Measurements from ENCODE around the gene SLC16A1. TPM values are rescaled to one million over a fixed set of nuclear protein-coding genes. Genes with fewer than 3 reads are reported as not detected.

The SLC16A1 gene
- total and polyA plus RNA-seq, 10 of the 15 experiments (the other 5 are each of a cell fraction or from before 2014, with no cell fraction given): 39.0 to 106 (median 65.8) TPM

GRCh38 chr1:112937495-112937894 lies 18.5 kb downstream of the SLC16A1 start:
- no peak overlapping the region for H2AFZ ChIP-seq (ENCODE audit: control insufficient read depth, low read depth, low read length)
- ChIA-PET CTCF (interaction anchor here (0.7 to 4.9 kb wide), 14 partner anchors 10 to 222 kb away, joined by 3 to 51 read pairs (median 6); partner anchors contain the start of genes LRIG2, PPM1J and SLC16A1), POLR2A (interaction anchor here (0.5 to 2.5 kb wide), 8 partner anchors 11 to 105 kb away, joined by 3 to 25 read pairs (median 5); partner anchors contain the start of gene SLC16A1), RAD21 (ENCODE audit: unreplicated experiment) (interaction anchor here (0.6 to 5.1 kb wide), 12 partner anchors 10 to 546 kb away, joined by 3 to 53 read pairs (median 6); partner anchors contain the start of genes LRIG2 and SLC16A1), SMC1A (ENCODE audit: uncharacterized antibody, unreplicated experiment) (interaction anchor here (0.7 to 4.2 kb wide), 15 partner anchors 9 to 474 kb away, joined by 3 to 80 read pairs (median 4); partner anchors contain the start of gene LRIG2)
- FAIRE-seq (no peak), DNase-seq (ENCODE audit: low read depth, low spot score) (no peak), ATAC-seq (peak; percentile 52)
- in situ Hi-C loops (cut with MboI): no loop called here
- H3K27ac ChIP-seq (ENCODE audit: control insufficient read depth, insufficient read depth): no peak overlapping the region
- no peaks in the 10 kb centered on the region for H4K20me1 ChIP-seq (ENCODE audit: control insufficient read depth, insufficient read depth)
- 0 out of 2 replicates have a peak overlapping the region, but pooled peaks have one; percentile 28 for H3K4me2 ChIP-seq (ENCODE audit: control insufficient read depth, insufficient read depth)
- no peak overlapping the region for H3K9ac ChIP-seq (ENCODE audit: control insufficient read depth, insufficient read depth, low read length)
- H3K36me3 ChIP-seq (ENCODE audit: control insufficient read depth in 2 of 2, insufficient read depth in 2 of 2, low read length in 1 of 2): peaks cover 0 to 2% of the 10 kb centered on the region in 2 experiments; a peak in 1 of 4 replicates
- TF ChIP-seq ZNF384 (IDR thresholded peaks at IDR 0.05; ENCODE audit: borderline replicate concordance, low read depth, low read length): no peak
- TF ChIP-seq CBX5 (IDR thresholded peaks at IDR 0.05; ENCODE audit: low read depth): no peak
- TF ChIP-seq JUNB (IDR thresholded peaks at IDR 0.05): no peak
- no peak for TF ChIP-seq PRDM15 (CRISPR knock-in tag; IDR thresholded peaks at IDR 0.05)
- no peak for TF ChIP-seq HSF1 (IDR thresholded peaks at IDR 0.05; ENCODE audit: low read depth, low read length)
- TF ChIP-seq RAD21 (IDR thresholded peaks at IDR 0.05; ENCODE audit: insufficient read depth, low read depth, low read length): no peak
- TF ChIP-seq EED (IDR thresholded peaks at IDR 0.05; ENCODE audit: low read depth): no peak
- no peak for TF ChIP-seq GABPA (IDR thresholded peaks at IDR 0.05; ENCODE audit: low read depth)
- TF ChIP-seq, protein P1, sequence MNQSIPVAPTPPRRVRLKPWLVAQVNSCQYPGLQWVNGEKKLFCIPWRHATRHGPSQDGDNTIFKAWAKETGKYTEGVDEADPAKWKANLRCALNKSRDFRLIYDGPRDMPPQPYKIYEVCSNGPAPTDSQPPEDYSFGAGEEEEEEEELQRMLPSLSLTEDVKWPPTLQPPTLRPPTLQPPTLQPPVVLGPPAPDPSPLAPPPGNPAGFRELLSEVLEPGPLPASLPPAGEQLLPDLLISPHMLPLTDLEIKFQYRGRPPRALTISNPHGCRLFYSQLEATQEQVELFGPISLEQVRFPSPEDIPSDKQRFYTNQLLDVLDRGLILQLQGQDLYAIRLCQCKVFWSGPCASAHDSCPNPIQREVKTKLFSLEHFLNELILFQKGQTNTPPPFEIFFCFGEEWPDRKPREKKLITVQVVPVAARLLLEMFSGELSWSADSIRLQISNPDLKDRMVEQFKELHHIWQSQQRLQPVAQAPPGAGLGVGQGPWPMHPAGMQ (IDR thresholded peaks at IDR 0.05; ENCODE audit: borderline replicate concordance): no peak
- no peak for TF ChIP-seq USF2 (IDR thresholded peaks at IDR 0.05; ENCODE audit: borderline replicate concordance, low read depth, low read length)
- no peaks in the 10 kb centered on the region; the same call in 2 of the 3 replicates for H3K9me3 ChIP-seq (replicated peaks; ENCODE audit: control insufficient read depth, insufficient read depth, low read length)
- no peak overlapping the region for H3K4me3 ChIP-seq
- intact Hi-C loops (cut with micrococcal nuclease; ENCODE audit: unreplicated experiment): no loop called here
- H3K4me1 ChIP-seq (ENCODE audit: control insufficient read depth, insufficient read depth, low read length): 0 out of 2 replicates have a peak, but pooled peaks cover 4% of the 10 kb centered on the region
- no TSS peak for BruUV-seq (replicated peaks)
- H3K27me3 ChIP-seq (replicated peaks in 1 of 2; ENCODE audit: control insufficient read depth in 2 of 2, insufficient read depth in 2 of 2, low read length in 1 of 2): no peaks in the 10 kb centered on the region
- H3K79me2 ChIP-seq (ENCODE audit: control insufficient read depth, insufficient read depth, low read length): peaks cover 54% of the 10 kb centered on the region
